HG02571 (cell line): ENCODE data around the gene LOXL1.
"Not testable (repeated sequence)": the region's sequence is repeated elsewhere in the genome, so short reads cannot be mapped to it uniquely, and the experiment has no call there.

Experiments
- ATAC-seq: cut with Tn5 transposase; IDR thresholded peaks from one replicate; pipeline ENCODE4 v1.9.1; 2021; ENCODE audit warnings: mild to moderate bottlenecking, moderate library complexity; ENCODE audit not compliant: unreplicated experiment

LOXL1 gene

GRCh38 chr15:73937296-73937695, 11.0 kb downstream of the LOXL1 start:
- ATAC-seq = no peak

- ATAC-seq = no peak
These were observed 11.5 kb downstream of the LOXL1 start for GRCh38 chr15:73937726-73938125.

- ATAC-seq = not testable (repeated sequence)
These were observed 12.3 kb downstream of the LOXL1 start for GRCh38 chr15:73938516-73938915.

GRCh38 chr15:73939138-73939537, 12.9 kb downstream of the LOXL1 start:
- ATAC-seq = no peak

- ATAC-seq = no peak
These were observed 14.1 kb downstream of the LOXL1 start for GRCh38 chr15:73940061-73940981.

- no peak for ATAC-seq
These were observed 14.8 kb downstream of the LOXL1 start for GRCh38 chr15:73941044-73941443.

- no peak for ATAC-seq
These were observed 15.2 kb downstream of the LOXL1 start for GRCh38 chr15:73941449-73941848.

GRCh38 chr15:73941871-73942635, 15.8 kb downstream of the LOXL1 start:
- no peak for ATAC-seq

- no peak for ATAC-seq
These were observed 16.5 kb downstream of the LOXL1 start for GRCh38 chr15:73942751-73943270.

GRCh38 chr15:73944161-73945129, 18.2 kb downstream of the LOXL1 start:
- ATAC-seq = no peak

- ATAC-seq = no peak
These were observed 18.9 kb downstream of the LOXL1 start for GRCh38 chr15:73945130-73945508.

GRCh38 chr15:73946046-73946721, 19.9 kb downstream of the LOXL1 start:
- ATAC-seq = no peak

- ATAC-seq = no peak
These were observed 20.6 kb downstream of the LOXL1 start for GRCh38 chr15:73946795-73947370.

- no peak for ATAC-seq
These were observed 21.4 kb downstream of the LOXL1 start for GRCh38 chr15:73947651-73948050.

- ATAC-seq = no peak
These were observed 22.1 kb downstream of the LOXL1 start for GRCh38 chr15:73948396-73948795.

- ATAC-seq = no peak
These were observed 22.7 kb downstream of the LOXL1 start for GRCh38 chr15:73948982-73949381.

GRCh38 chr15:73949496-73949895, 23.2 kb downstream of the LOXL1 start:
- no peak for ATAC-seq

GRCh38 chr15:73950479-73950830, 24.2 kb downstream of the LOXL1 start:
- ATAC-seq = no peak

GRCh38 chr15:73950831-73951561, 24.7 kb downstream of the LOXL1 start:
- no peak for ATAC-seq
